ENCODE data around the gene DEXI. TPM values are rescaled to one million over a fixed set of nuclear protein-coding genes. Genes with fewer than 3 reads are reported as not detected.

Gene DEXI
- total RNA-seq, 1 experiment from 2014 or later, result 23.7 TPM

GRCh38 chr16:10902999-10903398, 39.3 kb downstream of the DEXI start:
- no peak overlapping the region for H3K27ac Mint-ChIP-seq (ENCODE audit: unreplicated experiment)
- ChIA-PET POLR2A (no interaction called here), CTCF (no interaction called here)
- no peaks in the 10 kb centered on the region for H3K4me1 ChIP-seq
- no peak for TF ChIP-seq CTCF (IDR thresholded peaks at IDR 0.05; ENCODE audit: insufficient read depth in 1 of 2, low read depth in 1 of 2, low read length in 1 of 2, severe bottlenecking in 1 of 2, unreplicated experiment in 1 of 2)
- H3K27me3 ChIP-seq (replicated peaks; ENCODE audit: control insufficient read depth, insufficient read depth, low read length), result no peaks in the 10 kb centered on the region
- BruUV-seq (replicated peaks), result no TSS peak
- no peak overlapping the region for H3K4me3 Mint-ChIP-seq (ENCODE audit: unreplicated experiment)
- no peaks in the 10 kb centered on the region for H3K4me1 Mint-ChIP-seq (ENCODE audit: low read depth, unreplicated experiment)
- H3K9me3 Mint-ChIP-seq (ENCODE audit: unreplicated experiment), result peaks cover 11% of the 10 kb centered on the region
- intact Hi-C loops (cut with micrococcal nuclease; ENCODE audit: unreplicated experiment), result no loop called here
- no peaks in the 10 kb centered on the region for H3K36me3 ChIP-seq (ENCODE audit: control insufficient read depth, insufficient read depth, low read length)
- no peak overlapping the region for H3K4me3 ChIP-seq (ENCODE audit: low read depth, low read length)
- no peak for DNase-seq
- H3K36me3 Mint-ChIP-seq (ENCODE audit: insufficient read depth, unreplicated experiment), result no peaks in the 10 kb centered on the region
- no peaks in the 10 kb centered on the region for H3K9me3 ChIP-seq
- peaks cover 7% of the 10 kb centered on the region for H3K27me3 Mint-ChIP-seq (ENCODE audit: insufficient read depth, unreplicated experiment)

GRCh38 chr16:10897134-10897533, 45.1 kb downstream of the DEXI start:
- no peak for DNase-seq
- Histone ChIP-seq H3K27me3 (replicated peaks; ENCODE audit: control insufficient read depth, insufficient read depth, low read length) (no peaks in the 10 kb centered on the region), H3K9me3 (no peaks in the 10 kb centered on the region), H3K4me1 (no peaks in the 10 kb centered on the region), H3K4me3 (ENCODE audit: low read depth, low read length) (no peak overlapping the region), H3K36me3 (ENCODE audit: control insufficient read depth, insufficient read depth, low read length) (no peaks in the 10 kb centered on the region)
- POLR2A ChIA-PET, result no interaction called here
- H3K4me1 Mint-ChIP-seq (ENCODE audit: low read depth, unreplicated experiment), result no peaks in the 10 kb centered on the region
- H3K4me3 Mint-ChIP-seq (ENCODE audit: unreplicated experiment), result no peak overlapping the region
- CTCF ChIA-PET, result no interaction called here
- intact Hi-C loops (cut with micrococcal nuclease; ENCODE audit: unreplicated experiment), result no loop called here
- TF ChIP-seq CTCF (IDR thresholded peaks at IDR 0.05; ENCODE audit: insufficient read depth in 1 of 2, low read depth in 1 of 2, low read length in 1 of 2, severe bottlenecking in 1 of 2, unreplicated experiment in 1 of 2), result no peak
- H3K27me3 Mint-ChIP-seq (ENCODE audit: insufficient read depth, unreplicated experiment), result peaks cover 15% of the 10 kb centered on the region
- BruUV-seq (replicated peaks), result no TSS peak
- no peak overlapping the region for H3K27ac Mint-ChIP-seq (ENCODE audit: unreplicated experiment)
- H3K9me3 Mint-ChIP-seq (ENCODE audit: unreplicated experiment), result no peaks in the 10 kb centered on the region
- H3K36me3 Mint-ChIP-seq (ENCODE audit: insufficient read depth, unreplicated experiment), result no peaks in the 10 kb centered on the region

GRCh38 chr16:10896723-10897122, 45.5 kb downstream of the DEXI start:
- DNase-seq, result no peak
- no peak for TF ChIP-seq CTCF (IDR thresholded peaks at IDR 0.05; ENCODE audit: insufficient read depth in 1 of 2, low read depth in 1 of 2, low read length in 1 of 2, severe bottlenecking in 1 of 2, unreplicated experiment in 1 of 2)
- Mint-ChIP-seq H3K4me1 (ENCODE audit: low read depth, unreplicated experiment) (no peaks in the 10 kb centered on the region), H3K36me3 (ENCODE audit: insufficient read depth, unreplicated experiment) (no peaks in the 10 kb centered on the region), H3K27ac (ENCODE audit: unreplicated experiment) (no peak overlapping the region), H3K9me3 (ENCODE audit: unreplicated experiment) (no peaks in the 10 kb centered on the region), H3K27me3 (ENCODE audit: insufficient read depth, unreplicated experiment) (peaks cover 15% of the 10 kb centered on the region), H3K4me3 (ENCODE audit: unreplicated experiment) (no peak overlapping the region)
- no TSS peak for BruUV-seq (replicated peaks)
- POLR2A ChIA-PET, result no interaction called here
- CTCF ChIA-PET, result no interaction called here
- Histone ChIP-seq H3K4me1 (no peaks in the 10 kb centered on the region), H3K4me3 (ENCODE audit: low read depth, low read length) (no peak overlapping the region), H3K27me3 (replicated peaks; ENCODE audit: control insufficient read depth, insufficient read depth, low read length) (no peaks in the 10 kb centered on the region), H3K36me3 (ENCODE audit: control insufficient read depth, insufficient read depth, low read length) (no peaks in the 10 kb centered on the region), H3K9me3 (no peaks in the 10 kb centered on the region)
- intact Hi-C loops (cut with micrococcal nuclease; ENCODE audit: unreplicated experiment), result no loop called here

Measured in Caco-2 (cell line).